Measurements from ENCODE around the gene ALK. TPM values are rescaled to one million over a fixed set of nuclear protein-coding genes. Genes with fewer than 3 reads are reported as not detected.

ALK gene
- total and polyA plus RNA-seq, 4 donors = 4.2 to 16.7 (median 14.2) TPM

GRCh38 chr2:29528371-29528770 lies 393.0 kb downstream of the ALK start:
- no peak overlapping the region for H3K27ac ChIP-seq (ENCODE audit: low read depth, low read length)
- no peak overlapping the region for H3K4me3 ChIP-seq (ENCODE audit: low read depth, low read length)
- no peaks in the 10 kb centered on the region for H3K9me3 ChIP-seq (ENCODE audit: control insufficient read depth, insufficient read depth, low read length)
- no peak for DNase-seq (ENCODE audit: low read depth in 4 of 6, low spot score in 6 of 6)
- no peaks in the 10 kb centered on the region for H3K36me3 ChIP-seq (ENCODE audit: control insufficient read depth, insufficient read depth, low read length)
- WGBS (ENCODE audit: insufficient coverage) = 80% methylated on average over 1 of the region's 4 CpGs
- peaks cover 5% of the 10 kb centered on the region for H3K4me1 ChIP-seq (ENCODE audit: control insufficient read depth, insufficient read depth, low read length)
- peaks cover 2% of the 10 kb centered on the region for H3K27me3 ChIP-seq (ENCODE audit: control insufficient read depth, insufficient read depth, low read length)

- 79% methylated on average over 3 of the region's 8 CpGs for whole genome bisulfite sequencing (ENCODE audit: insufficient coverage)
Observed at GRCh38 chr2:29527947-29528346, 393.4 kb downstream of the ALK start.

DNA sequence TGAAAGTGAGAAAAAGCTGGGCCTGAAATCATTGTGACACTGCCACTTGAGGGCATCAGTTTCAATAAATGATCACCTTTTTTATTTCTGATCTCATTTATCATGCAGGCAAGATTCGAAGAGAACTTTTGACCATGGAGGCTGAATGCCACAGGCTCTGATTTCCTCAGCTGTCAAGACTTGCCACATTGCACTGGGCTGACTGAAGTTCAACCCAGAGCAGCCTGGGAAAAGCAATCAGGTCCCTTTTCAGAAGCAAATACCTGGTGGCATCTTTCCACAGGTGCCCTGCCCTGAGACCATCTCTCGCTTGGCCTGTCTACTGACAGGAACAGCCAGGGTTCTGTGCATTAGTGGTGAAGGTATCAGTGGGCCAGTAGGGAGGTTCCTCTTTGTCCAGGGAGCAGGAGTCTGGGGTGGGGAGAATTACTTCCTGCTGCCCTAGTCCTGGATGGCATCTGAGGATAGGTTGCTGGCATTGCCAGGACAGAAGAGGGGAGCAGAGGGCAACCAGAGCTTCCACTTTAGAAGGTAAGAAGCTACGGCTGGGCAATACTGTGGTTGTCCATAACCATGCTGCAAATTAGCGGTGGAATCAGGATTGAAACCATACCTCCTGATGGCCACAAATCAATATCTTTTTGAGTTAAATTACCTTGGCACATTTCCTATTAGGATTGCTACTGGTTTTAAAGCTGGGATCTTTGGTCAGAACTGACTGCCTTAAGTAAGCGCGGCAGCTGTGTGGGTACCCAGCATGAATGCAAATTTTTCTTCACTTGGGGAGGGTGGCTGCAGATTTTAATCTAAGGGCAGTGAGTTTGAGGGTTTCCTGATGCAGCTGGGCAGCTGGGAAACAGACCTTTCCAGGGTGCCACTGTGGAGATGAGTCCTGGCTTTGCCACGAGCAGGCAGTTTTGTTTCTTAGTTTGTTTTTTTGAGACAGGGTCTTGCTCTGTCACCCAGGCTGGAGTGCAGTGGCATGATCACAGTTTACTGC lies 394.5 kb downstream of the ALK start:
- Histone ChIP-seq H3K4me3 (ENCODE audit: low read depth, low read length) (no peak overlapping the region), H3K27ac (ENCODE audit: low read depth, low read length) (no peak overlapping the region), H3K27me3 (ENCODE audit: control insufficient read depth, insufficient read depth, low read length) (peaks cover 2% of the 10 kb centered on the region), H3K36me3 (ENCODE audit: control insufficient read depth, insufficient read depth, low read length) (no peaks in the 10 kb centered on the region), H3K4me1 (ENCODE audit: control insufficient read depth, insufficient read depth, low read length) (peaks cover 5% of the 10 kb centered on the region), H3K9me3 (ENCODE audit: control insufficient read depth, insufficient read depth, low read length) (no peaks in the 10 kb centered on the region)
- WGBS (ENCODE audit: insufficient coverage) = 64% methylated on average over 5 of the region's 7 CpGs
- DNase-seq (ENCODE audit: low read depth in 4 of 6, low spot score in 6 of 6) = no peak

More at GRCh38 chr2:29527947-29528346, 393.4 kb downstream of the ALK start:
- H3K36me3 ChIP-seq (ENCODE audit: control insufficient read depth, insufficient read depth, low read length) = no peaks in the 10 kb centered on the region
- no peak overlapping the region for H3K4me3 ChIP-seq (ENCODE audit: low read depth, low read length)
- H3K4me1 ChIP-seq (ENCODE audit: control insufficient read depth, insufficient read depth, low read length) = peaks cover 5% of the 10 kb centered on the region
- DNase-seq (ENCODE audit: low read depth in 4 of 6, low spot score in 6 of 6) = no peak
- H3K27me3 ChIP-seq (ENCODE audit: control insufficient read depth, insufficient read depth, low read length) = peaks cover 2% of the 10 kb centered on the region
- no peak overlapping the region for H3K27ac ChIP-seq (ENCODE audit: low read depth, low read length)
- H3K9me3 ChIP-seq (ENCODE audit: control insufficient read depth, insufficient read depth, low read length) = no peaks in the 10 kb centered on the region

DNA sequence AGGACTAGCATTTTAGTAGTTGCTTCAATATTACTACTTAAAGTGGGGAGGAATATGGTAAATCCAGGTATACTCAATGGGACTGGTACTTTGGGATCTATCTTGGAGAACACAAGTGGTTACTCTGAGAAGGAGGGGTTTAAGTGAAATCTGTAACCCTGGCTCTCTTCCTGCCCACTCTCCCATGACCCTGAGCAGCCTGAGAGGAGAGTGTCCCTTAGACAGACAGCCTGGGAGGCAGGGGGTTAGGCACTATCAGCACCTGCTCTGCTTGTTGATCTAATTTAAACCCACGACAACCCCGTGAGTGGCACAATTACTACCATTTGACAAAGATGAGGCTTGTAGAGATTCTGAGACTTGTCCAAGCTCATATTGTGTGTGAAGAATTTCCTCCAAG lies 395.5 kb downstream of the ALK start:
- Histone ChIP-seq H3K9me3 (ENCODE audit: control insufficient read depth, insufficient read depth, low read length) (no peaks in the 10 kb centered on the region), H3K4me3 (ENCODE audit: low read depth, low read length) (no peak overlapping the region), H3K36me3 (ENCODE audit: control insufficient read depth, insufficient read depth, low read length) (no peaks in the 10 kb centered on the region), H3K27me3 (ENCODE audit: control insufficient read depth, insufficient read depth, low read length) (peaks cover 2% of the 10 kb centered on the region), H3K27ac (ENCODE audit: low read depth, low read length) (no peak overlapping the region), H3K4me1 (ENCODE audit: control insufficient read depth, insufficient read depth, low read length) (peaks cover 5% of the 10 kb centered on the region)
- DNase-seq (ENCODE audit: low read depth in 4 of 6, low spot score in 6 of 6) = no peak
- no CpG with 5 or more reads among the region's 2 CpGs for WGBS (ENCODE audit: insufficient coverage)

GRCh38 chr2:29524652-29525051 lies 396.7 kb downstream of the ALK start:
- Histone ChIP-seq H3K4me3 (ENCODE audit: low read depth, low read length) (no peak overlapping the region), H3K36me3 (ENCODE audit: control insufficient read depth, insufficient read depth, low read length) (no peaks in the 10 kb centered on the region), H3K27me3 (ENCODE audit: control insufficient read depth, insufficient read depth, low read length) (peaks cover 2% of the 10 kb centered on the region), H3K4me1 (ENCODE audit: control insufficient read depth, insufficient read depth, low read length) (peaks cover 5% of the 10 kb centered on the region), H3K9me3 (ENCODE audit: control insufficient read depth, insufficient read depth, low read length) (no peaks in the 10 kb centered on the region), H3K27ac (ENCODE audit: low read depth, low read length) (no peak overlapping the region)
- no peak for DNase-seq (ENCODE audit: low read depth in 4 of 6, low spot score in 6 of 6)
- 92% methylated on average over 1 of the region's 1 CpG for WGBS (ENCODE audit: insufficient coverage)

- no peak overlapping the region for H3K4me3 ChIP-seq (ENCODE audit: low read depth, low read length)
- 52% methylated on average over 5 of the region's 5 CpGs for WGBS (ENCODE audit: insufficient coverage)
- H3K9me3 ChIP-seq (ENCODE audit: control insufficient read depth, insufficient read depth, low read length) = no peaks in the 10 kb centered on the region
- H3K36me3 ChIP-seq (ENCODE audit: control insufficient read depth, insufficient read depth, low read length) = no peaks in the 10 kb centered on the region
- no peak overlapping the region for H3K27ac ChIP-seq (ENCODE audit: low read depth, low read length)
- no peaks in the 10 kb centered on the region for H3K4me1 ChIP-seq (ENCODE audit: control insufficient read depth, insufficient read depth, low read length)
- DNase-seq (ENCODE audit: low read depth in 4 of 6, low spot score in 6 of 6) = no peak
- peaks cover 2% of the 10 kb centered on the region for H3K27me3 ChIP-seq (ENCODE audit: control insufficient read depth, insufficient read depth, low read length)
Observed at GRCh38 chr2:29522951-29523669, 398.3 kb downstream of the ALK start.

DNA sequence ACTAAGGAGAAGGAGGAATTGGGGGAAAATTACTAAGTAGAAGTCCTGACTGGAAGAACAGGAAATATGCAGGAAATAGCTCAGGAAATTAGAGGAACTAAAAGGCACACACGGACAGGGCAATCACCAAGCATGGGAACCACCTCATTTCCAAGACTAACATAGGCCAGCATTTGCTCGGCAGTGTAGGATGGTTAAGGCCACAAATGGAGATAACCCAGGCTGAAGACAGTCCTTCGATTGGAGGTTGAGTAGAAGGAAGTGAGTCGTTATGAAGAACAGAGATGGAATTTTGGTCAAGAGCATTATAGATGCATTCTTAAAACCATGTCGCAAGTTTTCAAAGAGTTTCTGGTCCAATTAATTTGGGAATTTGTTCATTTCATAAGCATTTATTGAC lies 401.4 kb downstream of the ALK start:
- H3K9me3 ChIP-seq (ENCODE audit: control insufficient read depth, insufficient read depth, low read length) = no peaks in the 10 kb centered on the region
- 87% methylated on average over 4 of the region's 5 CpGs for WGBS (ENCODE audit: insufficient coverage)
- H3K4me1 ChIP-seq (ENCODE audit: control insufficient read depth, insufficient read depth, low read length) = no peaks in the 10 kb centered on the region
- no peak for DNase-seq (ENCODE audit: low read depth in 4 of 6, low spot score in 6 of 6)
- no peaks in the 10 kb centered on the region for H3K36me3 ChIP-seq (ENCODE audit: control insufficient read depth, insufficient read depth, low read length)
- no peak overlapping the region for H3K4me3 ChIP-seq (ENCODE audit: low read depth, low read length)
- H3K27ac ChIP-seq (ENCODE audit: low read depth, low read length) = no peak overlapping the region
- no peaks in the 10 kb centered on the region for H3K27me3 ChIP-seq (ENCODE audit: control insufficient read depth, insufficient read depth, low read length)

- Histone ChIP-seq H3K4me1 (ENCODE audit: control insufficient read depth, insufficient read depth, low read length) (no peaks in the 10 kb centered on the region), H3K27ac (ENCODE audit: low read depth, low read length) (no peak overlapping the region), H3K9me3 (ENCODE audit: control insufficient read depth, insufficient read depth, low read length) (no peaks in the 10 kb centered on the region), H3K27me3 (ENCODE audit: control insufficient read depth, insufficient read depth, low read length) (no peaks in the 10 kb centered on the region), H3K4me3 (ENCODE audit: low read depth, low read length) (no peak overlapping the region), H3K36me3 (ENCODE audit: control insufficient read depth, insufficient read depth, low read length) (no peaks in the 10 kb centered on the region)
- WGBS (ENCODE audit: insufficient coverage) = 94% methylated on average over 2 of the region's 3 CpGs
- no peak for DNase-seq (ENCODE audit: low read depth in 4 of 6, low spot score in 6 of 6)
Observed at GRCh38 chr2:29519338-29519925, 402.0 kb downstream of the ALK start.

DNA sequence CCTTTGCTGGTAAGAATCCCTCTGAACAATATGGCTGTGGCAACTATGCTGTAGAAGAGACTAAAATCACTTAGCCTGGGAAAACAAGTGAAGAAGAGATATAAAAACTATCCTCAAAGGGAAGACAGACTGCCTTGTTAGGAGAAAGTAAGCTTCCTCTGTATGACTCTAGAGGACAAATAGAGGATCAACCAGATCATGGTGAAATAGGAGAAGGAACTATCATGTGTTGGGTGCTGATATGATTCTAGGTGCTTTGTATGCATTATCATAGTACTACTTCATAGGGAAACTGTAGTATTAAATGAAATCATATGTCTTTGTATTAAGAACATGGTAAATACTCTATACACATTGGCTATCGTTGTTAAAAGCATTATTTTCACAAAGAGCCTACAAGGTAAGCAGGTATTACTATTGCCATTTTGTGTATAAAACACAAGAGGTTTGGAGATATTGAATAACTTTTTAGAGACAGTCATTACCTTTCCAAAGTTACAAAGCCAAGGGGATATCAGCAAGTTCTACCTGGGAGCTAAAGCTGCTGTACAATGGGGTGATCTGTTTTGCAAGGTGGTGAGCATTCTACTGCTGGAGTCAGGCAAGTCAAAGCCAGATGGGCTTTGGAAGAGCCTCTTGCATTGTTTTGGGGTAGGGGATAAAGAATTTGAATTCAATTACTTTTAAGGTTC lies 402.6 kb downstream of the ALK start:
- no peaks in the 10 kb centered on the region for H3K9me3 ChIP-seq (ENCODE audit: control insufficient read depth, insufficient read depth, low read length)
- no peaks in the 10 kb centered on the region for H3K27me3 ChIP-seq (ENCODE audit: control insufficient read depth, insufficient read depth, low read length)
- DNase-seq (ENCODE audit: low read depth in 4 of 6, low spot score in 6 of 6) = no peak
- no peak overlapping the region for H3K27ac ChIP-seq (ENCODE audit: low read depth, low read length)
- WGBS (ENCODE audit: insufficient coverage) = no CpG with 5 or more reads among the region's 1 CpG
- no peaks in the 10 kb centered on the region for H3K36me3 ChIP-seq (ENCODE audit: control insufficient read depth, insufficient read depth, low read length)
- no peak overlapping the region for H3K4me3 ChIP-seq (ENCODE audit: low read depth, low read length)
- H3K4me1 ChIP-seq (ENCODE audit: control insufficient read depth, insufficient read depth, low read length) = no peaks in the 10 kb centered on the region

Data from spinal cord (tissue), 10 donors.